Measurements from ENCODE around the gene ZCCHC12. TPM values are rescaled to one million over a fixed set of nuclear protein-coding genes. Genes with fewer than 3 reads are reported as not detected.

The ZCCHC12 gene
- total and polyA plus RNA-seq, 9 of the 15 experiments (the other 6 are each of a cell fraction or from before 2014, with no cell fraction given), result 0.07 to 0.15 TPM; not detected in 7

DNA sequence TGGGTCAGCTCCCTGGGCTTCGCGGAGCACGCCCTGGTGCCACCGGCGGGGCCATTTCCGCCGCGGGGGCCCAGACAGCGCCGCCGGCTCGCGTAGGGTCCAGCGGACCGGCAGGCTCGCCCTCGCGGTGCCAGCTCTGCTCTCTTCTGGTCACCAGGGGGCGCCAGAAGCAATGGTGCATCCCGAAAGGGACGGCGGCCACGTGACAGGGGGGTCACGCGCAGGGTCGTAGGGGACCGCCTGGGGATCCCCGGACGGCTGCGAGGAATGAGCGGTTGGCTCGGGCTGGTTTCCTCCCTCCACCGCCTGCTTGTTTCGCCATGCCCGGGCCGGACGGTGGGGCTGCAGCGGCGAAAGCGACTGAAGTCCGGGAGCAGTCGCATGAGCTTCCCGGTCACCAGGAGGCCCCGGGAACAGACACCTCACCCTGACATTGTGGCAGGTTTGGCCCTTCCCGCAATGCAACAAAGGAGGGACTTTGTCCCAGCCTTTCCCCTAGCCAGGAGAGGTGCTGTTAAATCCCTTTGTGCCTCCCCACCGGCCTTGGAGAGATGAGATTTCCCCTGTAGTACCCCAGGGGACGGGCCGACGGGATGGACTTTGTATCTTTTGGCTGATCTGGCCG is 15.8 kb downstream of the ZCCHC12 start (continued):
- TF ChIP-seq, protein P1, sequence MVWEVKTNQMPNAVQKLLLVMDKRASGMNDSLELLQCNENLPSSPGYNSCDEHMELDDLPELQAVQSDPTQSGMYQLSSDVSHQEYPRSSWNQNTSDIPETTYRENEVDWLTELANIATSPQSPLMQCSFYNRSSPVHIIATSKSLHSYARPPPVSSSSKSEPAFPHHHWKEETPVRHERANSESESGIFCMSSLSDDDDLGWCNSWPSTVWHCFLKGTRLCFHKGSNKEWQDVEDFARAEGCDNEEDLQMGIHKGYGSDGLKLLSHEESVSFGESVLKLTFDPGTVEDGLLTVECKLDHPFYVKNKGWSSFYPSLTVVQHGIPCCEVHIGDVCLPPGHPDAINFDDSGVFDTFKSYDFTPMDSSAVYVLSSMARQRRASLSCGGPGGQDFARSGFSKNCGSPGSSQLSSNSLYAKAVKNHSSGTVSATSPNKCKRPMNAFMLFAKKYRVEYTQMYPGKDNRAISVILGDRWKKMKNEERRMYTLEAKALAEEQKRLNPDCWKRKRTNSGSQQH (CRISPR knock-in tag; IDR thresholded peaks at IDR 0.05), result no peak
- TF ChIP-seq TOE1 (IDR thresholded peaks at IDR 0.05; ENCODE audit: borderline replicate concordance) (peak; percentile 75; the same call in 1 of the 2 replicates), TOE1 (CRISPR knock-in tag; IDR thresholded peaks at IDR 0.05; ENCODE audit: borderline replicate concordance, low read depth) (no peak), JUND (IDR thresholded peaks at IDR 0.05; ENCODE audit: borderline replicate concordance, low read depth, low read length) (no peak), JUND (tag; IDR thresholded peaks at IDR 0.05; ENCODE audit: borderline replicate concordance, low read depth, low read length) (no peak), ETS2 (tag; IDR thresholded peaks at IDR 0.05; ENCODE audit: borderline replicate concordance, poor library complexity, severe bottlenecking) (no peak), ZNF140 (CRISPR knock-in tag; IDR thresholded peaks at IDR 0.05) (no peak), FOXM1 (IDR thresholded peaks at IDR 0.05; ENCODE audit: low read depth) (no peak), FOXM1 (CRISPR knock-in tag; IDR thresholded peaks at IDR 0.05; ENCODE audit: low read depth) (no peak), NUFIP1 (IDR thresholded peaks at IDR 0.05; ENCODE audit: partially characterized antibody) (no peak), ZNF274 (IDR thresholded peaks at IDR 0.05; ENCODE audit: borderline replicate concordance, low read depth, low read length) (no peak), CREM (IDR thresholded peaks at IDR 0.05; ENCODE audit: low read depth) (0 out of 2 replicates have a peak, but pooled peaks have one; percentile 20)
- TF ChIP-seq, protein P2, sequence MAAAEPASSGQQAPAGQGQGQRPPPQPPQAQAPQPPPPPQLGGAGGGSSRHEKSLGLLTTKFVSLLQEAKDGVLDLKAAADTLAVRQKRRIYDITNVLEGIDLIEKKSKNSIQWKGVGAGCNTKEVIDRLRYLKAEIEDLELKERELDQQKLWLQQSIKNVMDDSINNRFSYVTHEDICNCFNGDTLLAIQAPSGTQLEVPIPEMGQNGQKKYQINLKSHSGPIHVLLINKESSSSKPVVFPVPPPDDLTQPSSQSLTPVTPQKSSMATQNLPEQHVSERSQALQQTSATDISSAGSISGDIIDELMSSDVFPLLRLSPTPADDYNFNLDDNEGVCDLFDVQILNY (CRISPR knock-in tag; IDR thresholded peaks at IDR 0.05), result no peak
- TF ChIP-seq, protein P3, sequence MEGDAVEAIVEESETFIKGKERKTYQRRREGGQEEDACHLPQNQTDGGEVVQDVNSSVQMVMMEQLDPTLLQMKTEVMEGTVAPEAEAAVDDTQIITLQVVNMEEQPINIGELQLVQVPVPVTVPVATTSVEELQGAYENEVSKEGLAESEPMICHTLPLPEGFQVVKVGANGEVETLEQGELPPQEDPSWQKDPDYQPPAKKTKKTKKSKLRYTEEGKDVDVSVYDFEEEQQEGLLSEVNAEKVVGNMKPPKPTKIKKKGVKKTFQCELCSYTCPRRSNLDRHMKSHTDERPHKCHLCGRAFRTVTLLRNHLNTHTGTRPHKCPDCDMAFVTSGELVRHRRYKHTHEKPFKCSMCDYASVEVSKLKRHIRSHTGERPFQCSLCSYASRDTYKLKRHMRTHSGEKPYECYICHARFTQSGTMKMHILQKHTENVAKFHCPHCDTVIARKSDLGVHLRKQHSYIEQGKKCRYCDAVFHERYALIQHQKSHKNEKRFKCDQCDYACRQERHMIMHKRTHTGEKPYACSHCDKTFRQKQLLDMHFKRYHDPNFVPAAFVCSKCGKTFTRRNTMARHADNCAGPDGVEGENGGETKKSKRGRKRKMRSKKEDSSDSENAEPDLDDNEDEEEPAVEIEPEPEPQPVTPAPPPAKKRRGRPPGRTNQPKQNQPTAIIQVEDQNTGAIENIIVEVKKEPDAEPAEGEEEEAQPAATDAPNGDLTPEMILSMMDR (IDR thresholded peaks at IDR 0.05 in 2 of 3, conservative IDR thresholded peaks at IDR 0.05 in 1 of 3; ENCODE audit: insufficient read depth in 2 of 3, low read depth in 1 of 3, low read length in 3 of 3), result peak; percentile 64 to 75 (median 73)
- TF ChIP-seq, protein P4, sequence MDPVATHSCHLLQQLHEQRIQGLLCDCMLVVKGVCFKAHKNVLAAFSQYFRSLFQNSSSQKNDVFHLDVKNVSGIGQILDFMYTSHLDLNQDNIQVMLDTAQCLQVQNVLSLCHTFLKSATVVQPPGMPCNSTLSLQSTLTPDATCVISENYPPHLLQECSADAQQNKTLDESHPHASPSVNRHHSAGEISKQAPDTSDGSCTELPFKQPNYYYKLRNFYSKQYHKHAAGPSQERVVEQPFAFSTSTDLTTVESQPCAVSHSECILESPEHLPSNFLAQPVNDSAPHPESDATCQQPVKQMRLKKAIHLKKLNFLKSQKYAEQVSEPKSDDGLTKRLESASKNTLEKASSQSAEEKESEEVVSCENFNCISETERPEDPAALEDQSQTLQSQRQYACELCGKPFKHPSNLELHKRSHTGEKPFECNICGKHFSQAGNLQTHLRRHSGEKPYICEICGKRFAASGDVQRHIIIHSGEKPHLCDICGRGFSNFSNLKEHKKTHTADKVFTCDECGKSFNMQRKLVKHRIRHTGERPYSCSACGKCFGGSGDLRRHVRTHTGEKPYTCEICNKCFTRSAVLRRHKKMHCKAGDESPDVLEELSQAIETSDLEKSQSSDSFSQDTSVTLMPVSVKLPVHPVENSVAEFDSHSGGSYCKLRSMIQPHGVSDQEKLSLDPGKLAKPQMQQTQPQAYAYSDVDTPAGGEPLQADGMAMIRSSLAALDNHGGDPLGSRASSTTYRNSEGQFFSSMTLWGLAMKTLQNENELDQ (CRISPR knock-in tag; IDR thresholded peaks at IDR 0.05; ENCODE audit: borderline replicate concordance), result no peak
- TF ChIP-seq, protein P5, sequence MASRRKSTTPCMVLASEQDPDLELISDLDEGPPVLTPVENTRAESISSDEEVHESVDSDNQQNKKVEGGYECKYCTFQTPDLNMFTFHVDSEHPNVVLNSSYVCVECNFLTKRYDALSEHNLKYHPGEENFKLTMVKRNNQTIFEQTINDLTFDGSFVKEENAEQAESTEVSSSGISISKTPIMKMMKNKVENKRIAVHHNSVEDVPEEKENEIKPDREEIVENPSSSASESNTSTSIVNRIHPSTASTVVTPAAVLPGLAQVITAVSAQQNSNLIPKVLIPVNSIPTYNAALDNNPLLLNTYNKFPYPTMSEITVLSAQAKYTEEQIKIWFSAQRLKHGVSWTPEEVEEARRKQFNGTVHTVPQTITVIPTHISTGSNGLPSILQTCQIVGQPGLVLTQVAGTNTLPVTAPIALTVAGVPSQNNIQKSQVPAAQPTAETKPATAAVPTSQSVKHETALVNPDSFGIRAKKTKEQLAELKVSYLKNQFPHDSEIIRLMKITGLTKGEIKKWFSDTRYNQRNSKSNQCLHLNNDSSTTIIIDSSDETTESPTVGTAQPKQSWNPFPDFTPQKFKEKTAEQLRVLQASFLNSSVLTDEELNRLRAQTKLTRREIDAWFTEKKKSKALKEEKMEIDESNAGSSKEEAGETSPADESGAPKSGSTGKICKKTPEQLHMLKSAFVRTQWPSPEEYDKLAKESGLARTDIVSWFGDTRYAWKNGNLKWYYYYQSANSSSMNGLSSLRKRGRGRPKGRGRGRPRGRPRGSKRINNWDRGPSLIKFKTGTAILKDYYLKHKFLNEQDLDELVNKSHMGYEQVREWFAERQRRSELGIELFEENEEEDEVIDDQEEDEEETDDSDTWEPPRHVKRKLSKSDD (conservative IDR thresholded peaks at IDR 0.05; ENCODE audit: low read length), result no peak
- TF ChIP-seq, protein P6, sequence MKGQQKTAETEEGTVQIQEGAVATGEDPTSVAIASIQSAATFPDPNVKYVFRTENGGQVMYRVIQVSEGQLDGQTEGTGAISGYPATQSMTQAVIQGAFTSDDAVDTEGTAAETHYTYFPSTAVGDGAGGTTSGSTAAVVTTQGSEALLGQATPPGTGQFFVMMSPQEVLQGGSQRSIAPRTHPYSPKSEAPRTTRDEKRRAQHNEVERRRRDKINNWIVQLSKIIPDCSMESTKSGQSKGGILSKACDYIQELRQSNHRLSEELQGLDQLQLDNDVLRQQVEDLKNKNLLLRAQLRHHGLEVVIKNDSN (CRISPR knock-in tag; IDR thresholded peaks at IDR 0.05), result peak; percentile 94
